HG02763 (cell line): ENCODE data around the gene RELA.
A peak's percentile ranks its signal among the peaks of the same experiment; 100 is the strongest.

ENCODE experiments used
- ATAC-seq: cut with Tn5 transposase; IDR thresholded peaks from one replicate; pipeline ENCODE4 v1.9.1; 2021; ENCODE audit warnings: mild to moderate bottlenecking, moderate library complexity; ENCODE audit not compliant: unreplicated experiment

RELA gene

GRCh38 chr11:65634440-65634839 is 28.3 kb downstream of the RELA start:
- no peak for ATAC-seq

GRCh38 chr11:65634109-65634436 is 28.6 kb downstream of the RELA start:
- no peak for ATAC-seq

GRCh38 chr11:65633390-65634108 is 29.2 kb downstream of the RELA start:
- ATAC-seq: no peak

GRCh38 chr11:65630215-65630614 is 32.5 kb downstream of the RELA start:
- ATAC-seq: no peak

- no peak for ATAC-seq
These were observed 33.1 kb downstream of the RELA start for GRCh38 chr11:65629579-65629978.

GRCh38 chr11:65627202-65627601 is 35.5 kb downstream of the RELA start:
- no peak for ATAC-seq

GRCh38 chr11:65625628-65626342 is 36.9 kb downstream of the RELA start:
- ATAC-seq: no peak

GRCh38 chr11:65624931-65625627 is 37.6 kb downstream of the RELA start:
- no peak for ATAC-seq

GRCh38 chr11:65623852-65624616 is 38.7 kb downstream of the RELA start:
- ATAC-seq: no peak

GRCh38 chr11:65623177-65623576 is 39.5 kb downstream of the RELA start:
- ATAC-seq: no peak

- no peak for ATAC-seq
These were observed 40.7 kb downstream of the RELA start for GRCh38 chr11:65622011-65622410.

- ATAC-seq: no peak
These were observed 41.3 kb downstream of the RELA start for GRCh38 chr11:65621460-65621859.

GRCh38 chr11:65620666-65621065 is 42.0 kb downstream of the RELA start:
- ATAC-seq: no peak

- no peak for ATAC-seq
These were observed 43.3 kb downstream of the RELA start for GRCh38 chr11:65619281-65619928.

GRCh38 chr11:65618763-65619162 is 44.0 kb downstream of the RELA start:
- ATAC-seq: no peak

- ATAC-seq: no peak
These were observed 44.5 kb downstream of the RELA start for GRCh38 chr11:65617990-65618751.

- no peak for ATAC-seq
These were observed 45.4 kb downstream of the RELA start for GRCh38 chr11:65617136-65617850.

GRCh38 chr11:65616575-65617001 is 46.1 kb downstream of the RELA start:
- ATAC-seq: no peak

GRCh38 chr11:65615950-65616574 is 46.7 kb downstream of the RELA start:
- peak; percentile 8 for ATAC-seq
